ENCODE data around the gene DDX56.

Gene DDX56

DNA sequence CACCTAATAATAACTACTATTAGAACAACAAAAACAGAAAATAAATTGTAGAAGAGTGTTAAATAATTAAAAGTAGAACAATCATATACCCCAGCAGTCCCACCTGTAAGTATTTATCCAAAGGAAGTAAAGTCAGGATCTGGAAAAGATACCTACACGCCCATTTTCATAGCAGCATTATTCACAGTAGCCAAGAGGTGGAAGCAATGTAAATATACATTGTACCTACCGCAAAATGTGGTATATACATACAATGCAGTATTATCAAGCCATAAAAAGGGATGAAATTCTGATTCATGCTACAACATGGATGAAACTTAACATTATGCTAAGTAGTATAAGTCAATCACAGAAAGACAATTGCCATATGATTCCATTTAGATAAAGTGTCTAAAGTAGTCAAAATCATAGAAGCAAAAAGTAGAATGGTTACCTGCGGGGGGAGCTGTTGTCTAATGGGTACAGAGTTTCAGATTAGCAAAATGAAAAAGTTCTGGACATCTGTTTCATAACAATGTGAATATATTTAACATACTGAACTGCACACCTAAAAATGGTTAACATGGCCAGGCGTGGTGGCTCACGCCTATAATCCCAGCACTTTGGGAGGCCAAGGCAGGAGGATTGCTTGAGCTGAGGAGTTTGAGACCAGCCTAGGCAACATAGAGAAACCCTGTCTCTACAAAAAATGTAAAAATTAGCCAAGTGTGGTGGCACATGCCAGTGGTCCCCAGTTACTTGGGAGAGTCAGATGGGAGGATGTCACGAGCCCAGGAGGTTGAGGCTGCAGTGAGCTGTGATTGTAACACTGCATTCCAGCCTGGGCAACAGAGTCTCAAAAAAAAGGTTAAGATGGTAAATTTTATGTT, 14.4 kb upstream of the DDX56 start:
- H3K4me3 ChIP-seq (replicated peaks; ENCODE audit: low read depth, low read length) = no peak overlapping the region
- TF ChIP-seq CTCF (IDR thresholded peaks at IDR 0.05; ENCODE audit: insufficient read depth, low read length, poor library complexity, severe bottlenecking) = peak; percentile 49
- no peaks in the 10 kb centered on the region for H3K27me3 ChIP-seq (replicated peaks; ENCODE audit: control insufficient read depth, insufficient read depth, low read length)
- DNase-seq (ENCODE audit: extremely low read depth, insufficient read length) = no peak
- H3K36me3 ChIP-seq (ENCODE audit: control insufficient read depth, insufficient read depth, low read length) = no peaks in the 10 kb centered on the region

GRCh38 chr7:44583146-44583865, 9.6 kb upstream of the DDX56 start:
- no peak for TF ChIP-seq CTCF (IDR thresholded peaks at IDR 0.05; ENCODE audit: insufficient read depth, low read length, poor library complexity, severe bottlenecking)
- peaks cover 7% of the 10 kb centered on the region for H3K36me3 ChIP-seq (ENCODE audit: control insufficient read depth, insufficient read depth, low read length)
- DNase-seq (ENCODE audit: extremely low read depth, insufficient read length) = no peak
- H3K27me3 ChIP-seq (replicated peaks; ENCODE audit: control insufficient read depth, insufficient read depth, low read length) = no peaks in the 10 kb centered on the region
- H3K4me3 ChIP-seq (replicated peaks; ENCODE audit: low read depth, low read length) = peak overlapping the region; percentile 78; the same call in 1 of the 2 replicates

DNA sequence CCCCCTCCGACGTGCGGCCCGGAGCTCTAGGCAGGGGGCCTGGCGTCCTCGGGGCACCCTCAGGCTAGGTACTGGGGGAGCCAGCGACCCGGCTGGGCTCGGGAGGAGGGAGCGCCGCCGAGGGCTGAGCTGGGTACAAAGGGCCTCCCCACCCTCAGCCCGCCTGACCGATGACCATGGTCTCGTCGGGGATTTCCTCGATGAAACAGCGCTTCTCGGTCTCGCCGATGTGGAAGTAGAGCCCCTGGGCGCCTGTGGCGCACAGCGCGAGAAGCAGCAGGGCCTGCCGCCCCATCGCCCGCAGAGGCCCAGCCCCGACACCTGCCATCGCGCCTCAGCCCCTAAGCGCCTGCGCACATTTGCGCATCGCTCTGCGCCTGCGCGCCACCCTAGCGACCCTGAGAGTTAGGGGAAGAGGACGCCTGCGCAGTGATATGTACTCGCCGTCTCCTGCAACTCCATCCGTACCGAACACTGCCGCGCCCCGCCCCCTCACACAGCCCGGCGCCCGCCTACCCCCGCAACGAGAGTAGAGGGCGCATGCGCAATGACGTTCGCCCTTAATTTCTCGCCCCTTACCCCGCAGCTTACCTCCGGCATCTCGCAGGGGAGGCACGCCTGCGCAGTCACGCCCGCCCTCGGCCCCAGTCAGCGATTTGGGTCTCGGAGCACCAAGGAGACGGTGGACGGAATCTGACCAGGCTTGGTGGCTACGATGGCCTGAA, 8.3 kb upstream of the DDX56 start, which contains the start of gene TMED4:
Gene TMED4, minus strand, starts transcription at position 353 of the 725 bp plus-strand sequence. Its CDS starts 25 bp downstream, at position 328.
- H3K4me3 ChIP-seq (replicated peaks; ENCODE audit: low read depth, low read length) = peak within 1 kb of the TSS; percentile 78
- peak; percentile 100 for DNase-seq (ENCODE audit: extremely low read depth, insufficient read length)
- TF ChIP-seq CTCF (IDR thresholded peaks at IDR 0.05; ENCODE audit: insufficient read depth, low read length, poor library complexity, severe bottlenecking) = no peak
- no peaks in the 10 kb centered on the region for H3K27me3 ChIP-seq (replicated peaks; ENCODE audit: control insufficient read depth, insufficient read depth, low read length)
- H3K36me3 ChIP-seq (ENCODE audit: control insufficient read depth, insufficient read depth, low read length) = peaks cover 11% of the 10 kb centered on the region

- TF ChIP-seq CTCF (IDR thresholded peaks at IDR 0.05; ENCODE audit: insufficient read depth, low read length, poor library complexity, severe bottlenecking) = no peak
- no peak for DNase-seq (ENCODE audit: extremely low read depth, insufficient read length)
- H3K36me3 ChIP-seq (ENCODE audit: control insufficient read depth, insufficient read depth, low read length) = peaks cover 11% of the 10 kb centered on the region
- peak overlapping the region; percentile 72 for H3K4me3 ChIP-seq (replicated peaks; ENCODE audit: low read depth, low read length)
- H3K27me3 ChIP-seq (replicated peaks; ENCODE audit: control insufficient read depth, insufficient read depth, low read length) = no peaks in the 10 kb centered on the region
Observed at GRCh38 chr7:44580945-44581878, 7.5 kb upstream of the DDX56 start.

DNA sequence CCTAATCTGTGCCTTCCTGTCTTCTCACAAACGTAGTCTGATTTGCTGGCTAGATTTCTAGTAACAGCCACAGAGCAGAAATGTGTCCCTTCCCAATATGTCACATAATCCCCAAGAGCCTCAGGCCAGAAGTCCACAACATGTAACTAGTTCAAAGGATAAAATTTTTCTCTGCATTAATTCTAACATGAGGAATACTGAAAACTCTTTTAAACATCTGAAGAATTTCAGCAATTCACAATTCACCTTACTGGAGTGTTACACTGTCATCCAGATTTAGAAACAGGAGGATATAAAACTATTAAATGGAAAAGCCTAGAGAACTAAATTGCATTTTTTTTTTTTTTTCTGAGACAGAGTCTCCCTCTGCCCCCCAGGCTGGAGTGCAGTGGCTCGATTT, 2.5 kb upstream of the DDX56 start:
- Histone ChIP-seq H3K27me3 (replicated peaks; ENCODE audit: control insufficient read depth, insufficient read depth, low read length) (no peaks in the 10 kb centered on the region), H3K4me3 (replicated peaks; ENCODE audit: low read depth, low read length) (no peak overlapping the region), H3K36me3 (ENCODE audit: control insufficient read depth, insufficient read depth, low read length) (peaks cover 22% of the 10 kb centered on the region)
- no peak for DNase-seq (ENCODE audit: extremely low read depth, insufficient read length)
- TF ChIP-seq CTCF (IDR thresholded peaks at IDR 0.05; ENCODE audit: insufficient read depth, low read length, poor library complexity, severe bottlenecking) = no peak
